ENCODE measurements around the gene DYNLRB1. TPM values are rescaled to one million over a fixed set of nuclear protein-coding genes. Genes with fewer than 3 reads are reported as not detected.

The DYNLRB1 gene
- total and polyA plus RNA-seq, 12 donors, result 132 to 408 (median 152) TPM

- DNase-seq, result no peak
- intact Hi-C loops (cut with DNase I), result no loop called here
Observed at GRCh38 chr20:34547844-34548613, 31.8 kb downstream of the DYNLRB1 start.

GRCh38 chr20:34549291-34549928, 33.2 kb downstream of the DYNLRB1 start:
- ATAC-seq (no peak), DNase-seq (no peak)
- Histone ChIP-seq H3K4me3 (no peak overlapping the region), H3K36me3 (no peaks in the 10 kb centered on the region), H3K9me3 (no peaks in the 10 kb centered on the region), H3K27ac (no peak overlapping the region), H3K27me3 (no peaks in the 10 kb centered on the region), H3K4me1 (peaks cover 0 to 17% (median 10%) of the 10 kb centered on the region in 9 donors)
- intact Hi-C loops (cut with DNase I), result no loop called here
- 71 to 74% methylated on average over 20 of the region's 20 CpGs for WGBS, 2 donors
- no peak for TF ChIP-seq CTCF (IDR thresholded peaks at IDR 0.05)

More at GRCh38 chr20:34547844-34548613, 31.8 kb downstream of the DYNLRB1 start:
- ATAC-seq, result no peak
- Histone ChIP-seq H3K9me3 (no peaks in the 10 kb centered on the region), H3K27me3 (no peaks in the 10 kb centered on the region), H3K36me3 (no peaks in the 10 kb centered on the region), H3K27ac (no peak overlapping the region), H3K4me3 (no peak overlapping the region), H3K4me1 (peaks cover 0 to 19% (median 11%) of the 10 kb centered on the region in 9 donors)
- no peak for TF ChIP-seq CTCF (IDR thresholded peaks at IDR 0.05)
- 92% methylated on average over 22 of the region's 22 CpGs for WGBS, 2 donors

- Histone ChIP-seq H3K36me3 (no peaks in the 10 kb centered on the region), H3K27ac (no peak overlapping the region), H3K27me3 (no peaks in the 10 kb centered on the region), H3K9me3 (no peaks in the 10 kb centered on the region), H3K4me1 (peaks cover 0 to 12% (median 9%) of the 10 kb centered on the region in 9 donors), H3K4me3 (no peak overlapping the region)
- intact Hi-C loops (cut with DNase I), result no loop called here
- 91 to 94% methylated on average over 13 of the region's 13 CpGs for WGBS, 2 donors
- no peak for ATAC-seq
- DNase-seq, result no peak
- TF ChIP-seq CTCF (IDR thresholded peaks at IDR 0.05), result no peak
Observed at GRCh38 chr20:34549929-34550305, 33.7 kb downstream of the DYNLRB1 start.

GRCh38 chr20:34552569-34552968, 36.3 kb downstream of the DYNLRB1 start:
- Histone ChIP-seq H3K36me3 (no peaks in the 10 kb centered on the region), H3K27me3 (no peaks in the 10 kb centered on the region), H3K9me3 (no peaks in the 10 kb centered on the region), H3K4me1 (peaks cover 0 to 17% (median 11%) of the 10 kb centered on the region in 9 donors), H3K4me3 (no peak overlapping the region), H3K27ac (no peak overlapping the region)
- ATAC-seq, result peak in 2 of 8 donors; percentile 5 to 30
- 95% methylated on average over 6 of the region's 6 CpGs for WGBS, 2 donors
- intact Hi-C loops (cut with DNase I), result no loop called here
- no peak for DNase-seq
- TF ChIP-seq CTCF (IDR thresholded peaks at IDR 0.05), result no peak

All from heart right ventricle (tissue), 16 donors.